Stimulated activated CD8-positive, alpha-beta memory T cell treated with anti-CD3 and anti-CD28 coated beads, Interleukin-4, amount 100 ng/mL, for 24 hours (primary cell): ENCODE results near the gene NR3C1.

Experiments used
- DNase-seq: peaks from one replicate; pipeline ENCODE4 v3.0.0-alpha.2; 2020; ENCODE audit warnings: low read depth

NR3C1 gene

GRCh38 chr5:143426437-143426991 lies 23.0 kb upstream of the NR3C1 start:
- DNase-seq, result no peak

- no peak for DNase-seq
Measured at GRCh38 chr5:143425835-143426234, 22.3 kb upstream of the NR3C1 start.

GRCh38 chr5:143418140-143418866 lies 14.8 kb upstream of the NR3C1 start:
- no peak for DNase-seq

- DNase-seq, result no peak
Measured at GRCh38 chr5:143417503-143418139, 14.1 kb upstream of the NR3C1 start.

- no peak for DNase-seq
Measured at GRCh38 chr5:143416411-143416810, 12.9 kb upstream of the NR3C1 start.

GRCh38 chr5:143413958-143414669 lies 10.6 kb upstream of the NR3C1 start:
- DNase-seq, result no peak

- DNase-seq, result no peak
Measured at GRCh38 chr5:143412661-143413342, 9.3 kb upstream of the NR3C1 start.

- DNase-seq, result no peak
Measured at GRCh38 chr5:143409926-143410325, 6.4 kb upstream of the NR3C1 start.

GRCh38 chr5:143406408-143406807 lies 2.9 kb upstream of the NR3C1 start:
- no peak for DNase-seq

GRCh38 chr5:143405849-143406098 lies 2.3 kb upstream of the NR3C1 start:
- no peak for DNase-seq

- peak; percentile 75 for DNase-seq
Measured at GRCh38 chr5:143405063-143405848, 1.8 kb upstream of the NR3C1 start.

GRCh38 chr5:143404416-143405062 lies 1.1 kb upstream of the NR3C1 start:
- DNase-seq, result peak; percentile 65

GRCh38 chr5:143403334-143403592 lies 223 bp downstream of the NR3C1 start:
- DNase-seq, result no peak

GRCh38 chr5:143402553-143403333 lies 743 bp downstream of the NR3C1 start:
- peak; percentile 37 for DNase-seq

GRCh38 chr5:143402017-143402552 lies 1.4 kb downstream of the NR3C1 start:
- DNase-seq, result no peak

- DNase-seq, result no peak
Measured at GRCh38 chr5:143401227-143402016, 2.1 kb downstream of the NR3C1 start.

GRCh38 chr5:143400541-143401226 lies 2.8 kb downstream of the NR3C1 start:
- DNase-seq, result no peak

- no peak for DNase-seq
Measured at GRCh38 chr5:143399616-143400540, 3.6 kb downstream of the NR3C1 start.
